ENCODE data around the gene ANKDD1A.

ANKDD1A gene

GRCh38 chr15:64884679-64885078 lies 27.0 kb upstream of the ANKDD1A start:
- no peak for TF ChIP-seq CTCF (IDR thresholded peaks at IDR 0.05; ENCODE audit: borderline replicate concordance, insufficient read depth, low read depth, low read length)
- no peak overlapping the region for H3K4me3 ChIP-seq (ENCODE audit: low read depth, low read length)

GRCh38 chr15:64888336-64888735 lies 23.4 kb upstream of the ANKDD1A start:
- TF ChIP-seq CTCF (IDR thresholded peaks at IDR 0.05; ENCODE audit: borderline replicate concordance, insufficient read depth, low read depth, low read length), result no peak
- H3K4me3 ChIP-seq (ENCODE audit: low read depth, low read length), result no peak overlapping the region

GRCh38 chr15:64891561-64891960 lies 20.1 kb upstream of the ANKDD1A start:
- H3K4me3 ChIP-seq (ENCODE audit: low read depth, low read length), result peak overlapping the region; percentile 6
- TF ChIP-seq CTCF (IDR thresholded peaks at IDR 0.05; ENCODE audit: borderline replicate concordance, insufficient read depth, low read depth, low read length), result no peak

- TF ChIP-seq CTCF (IDR thresholded peaks at IDR 0.05; ENCODE audit: borderline replicate concordance, insufficient read depth, low read depth, low read length), result no peak
- H3K4me3 ChIP-seq (ENCODE audit: low read depth, low read length), result peak overlapping the region; percentile 54
Observed at GRCh38 chr15:64892847-64893403, 18.8 kb upstream of the ANKDD1A start.

GRCh38 chr15:64893481-64894394 lies 18.0 kb upstream of the ANKDD1A start:
- TF ChIP-seq CTCF (IDR thresholded peaks at IDR 0.05; ENCODE audit: borderline replicate concordance, insufficient read depth, low read depth, low read length), result no peak
- peak overlapping the region; percentile 59 for H3K4me3 ChIP-seq (ENCODE audit: low read depth, low read length)

- no peak for TF ChIP-seq CTCF (IDR thresholded peaks at IDR 0.05; ENCODE audit: borderline replicate concordance, insufficient read depth, low read depth, low read length)
- peak overlapping the region; percentile 59 for H3K4me3 ChIP-seq (ENCODE audit: low read depth, low read length)
Observed at GRCh38 chr15:64894395-64895056, 17.2 kb upstream of the ANKDD1A start.

Measured in GM12875 (cell line).